ENCODE measurements around the gene ENDOU.

ENDOU gene

DNA sequence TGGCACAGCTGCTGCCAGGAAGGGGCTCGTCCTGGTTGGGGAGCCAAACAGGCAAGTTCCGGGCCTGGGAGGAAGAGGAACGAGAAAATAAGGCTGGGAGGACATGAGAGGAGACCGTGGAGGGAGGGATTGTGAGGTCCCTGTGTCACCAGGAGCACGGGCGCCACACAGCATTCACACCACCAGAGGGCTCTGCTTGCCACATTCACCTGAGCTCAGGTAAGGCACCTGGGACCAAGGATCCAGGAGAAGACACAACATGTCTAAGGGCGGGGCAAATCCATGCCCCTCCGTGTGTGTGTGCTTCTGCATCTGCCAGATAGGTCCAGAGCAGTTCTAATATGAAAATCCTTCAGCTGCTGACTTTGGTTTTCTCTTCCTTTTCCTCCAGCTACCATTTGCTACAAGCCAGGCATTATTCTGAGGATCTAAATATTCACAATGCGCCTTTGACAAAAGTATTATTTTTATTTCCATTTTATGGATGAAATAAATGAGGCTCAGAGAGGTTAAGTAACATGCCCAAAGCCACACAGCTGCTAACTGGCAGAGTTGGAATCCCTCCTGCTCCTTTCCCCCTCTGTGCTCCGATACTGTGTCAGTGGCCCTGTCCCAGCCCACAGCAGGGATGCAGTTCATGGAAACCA lies 18.8 kb upstream of the ENDOU start:
- DNase-seq (ENCODE audit: low read depth in 2 of 2): peak; percentile 55

DNA sequence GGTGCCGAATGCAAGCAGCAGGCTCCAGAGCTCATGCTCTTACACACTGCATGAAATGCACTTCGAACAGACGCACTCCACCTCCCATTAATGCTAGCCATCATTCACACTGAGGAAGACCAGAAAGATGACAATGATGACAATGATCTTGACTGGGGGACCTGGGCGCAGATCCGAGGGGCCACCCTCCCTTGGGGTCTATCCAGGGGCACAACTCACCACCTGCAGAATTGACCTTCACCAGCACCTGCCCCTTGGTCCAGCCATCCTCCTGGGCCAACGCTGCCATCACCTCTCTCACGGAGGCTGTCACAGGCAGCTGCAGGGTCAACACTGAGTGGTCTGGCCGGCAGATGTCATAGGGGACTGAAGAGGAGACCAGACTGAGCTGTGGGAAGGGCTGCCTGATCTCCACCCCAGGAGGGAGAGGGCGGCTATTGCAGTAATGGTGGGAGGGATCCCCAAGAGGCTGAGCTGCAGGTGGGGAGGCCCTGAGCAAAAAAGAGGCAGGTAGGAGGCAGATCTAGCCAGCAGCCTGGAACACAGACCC lies 18.1 kb upstream of the ENDOU start:
- DNase-seq (ENCODE audit: low read depth in 2 of 2): no peak

DNA sequence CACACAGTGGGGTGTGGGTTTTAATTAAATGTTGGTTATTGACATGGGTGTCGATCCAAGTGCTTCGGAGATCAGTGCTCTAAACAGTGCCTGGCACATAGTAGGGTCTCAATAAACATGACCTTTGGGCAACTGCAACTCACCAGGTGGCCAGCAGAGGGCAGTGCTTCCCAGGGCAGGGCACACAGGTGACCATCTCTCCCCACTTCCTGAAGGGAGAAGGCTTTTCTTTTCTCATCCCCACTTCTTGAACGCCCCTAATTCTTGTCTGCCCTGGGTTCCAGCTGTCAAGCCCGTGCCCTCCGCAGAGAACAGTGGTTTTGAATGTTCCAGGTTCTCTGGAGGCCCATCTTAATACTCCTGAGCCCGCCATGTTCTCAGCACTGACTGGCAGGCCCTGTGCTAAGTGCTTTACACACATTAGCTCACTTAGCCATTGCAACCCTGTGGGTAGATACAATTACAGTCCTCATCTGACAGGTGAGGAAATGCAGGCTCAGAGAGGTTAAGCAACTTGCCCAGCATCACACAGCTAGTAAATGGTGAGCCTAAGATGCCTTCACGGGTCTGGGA lies 17.0 kb upstream of the ENDOU start:
- DNase-seq (ENCODE audit: low read depth in 2 of 2): peak; percentile 73

DNA sequence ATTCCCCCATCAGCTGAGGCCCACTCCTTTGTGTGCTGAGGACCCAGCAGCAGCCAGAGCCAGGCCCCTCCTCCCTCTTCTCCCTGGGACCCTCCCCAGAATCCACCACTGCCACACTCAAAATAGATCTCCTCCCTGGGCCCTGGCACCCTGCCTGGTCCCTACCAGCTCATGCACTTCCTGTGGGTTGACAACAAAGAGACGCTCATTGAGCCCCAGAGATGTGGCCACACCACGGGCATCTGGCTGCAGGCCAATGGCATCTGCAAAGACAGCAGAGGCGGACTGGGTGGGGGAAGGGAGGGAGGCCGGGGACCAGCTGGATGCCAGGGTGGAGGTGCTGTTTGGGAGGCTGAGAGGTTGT lies 16.0 kb upstream of the ENDOU start:
- DNase-seq (ENCODE audit: low read depth in 2 of 2): peak; percentile 19 to 23

DNA sequence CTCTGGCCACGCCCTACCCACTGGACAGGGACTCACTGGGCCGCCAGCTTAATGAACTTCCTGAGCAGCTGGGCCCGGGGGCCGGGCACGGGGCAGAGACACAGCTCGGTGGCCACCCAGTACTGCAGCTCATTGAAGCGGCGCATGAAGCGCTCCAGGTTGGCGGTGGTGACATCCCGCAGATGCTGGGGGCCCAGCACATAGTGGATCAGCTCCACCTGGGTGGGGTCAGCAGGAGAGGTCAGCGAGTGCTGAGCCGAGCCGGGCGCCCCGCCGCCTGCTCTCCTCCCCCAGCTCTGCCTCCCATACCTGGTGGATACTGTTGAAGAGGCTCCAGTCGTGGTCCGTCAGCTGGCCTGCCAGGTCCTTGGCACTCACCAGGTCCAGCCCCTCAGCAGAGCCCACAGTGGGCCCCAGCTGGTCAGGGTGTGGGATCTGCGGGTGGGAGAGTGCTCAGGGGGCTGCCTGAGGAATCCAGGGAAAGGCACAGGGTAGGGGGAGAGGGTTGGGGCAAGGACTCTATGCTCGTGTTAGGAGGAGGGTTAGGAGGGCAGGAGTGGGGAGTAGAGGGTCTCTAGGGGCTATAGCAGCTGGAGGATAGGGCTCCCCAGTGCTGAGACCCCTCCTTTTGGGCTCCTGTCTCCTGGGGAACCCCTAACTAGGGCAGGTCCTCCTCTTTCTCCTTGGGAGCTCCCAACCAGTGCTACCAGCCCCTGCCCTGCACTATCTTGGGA lies 15.5 kb upstream of the ENDOU start:
- no peak for DNase-seq (ENCODE audit: low read depth in 2 of 2)

DNA sequence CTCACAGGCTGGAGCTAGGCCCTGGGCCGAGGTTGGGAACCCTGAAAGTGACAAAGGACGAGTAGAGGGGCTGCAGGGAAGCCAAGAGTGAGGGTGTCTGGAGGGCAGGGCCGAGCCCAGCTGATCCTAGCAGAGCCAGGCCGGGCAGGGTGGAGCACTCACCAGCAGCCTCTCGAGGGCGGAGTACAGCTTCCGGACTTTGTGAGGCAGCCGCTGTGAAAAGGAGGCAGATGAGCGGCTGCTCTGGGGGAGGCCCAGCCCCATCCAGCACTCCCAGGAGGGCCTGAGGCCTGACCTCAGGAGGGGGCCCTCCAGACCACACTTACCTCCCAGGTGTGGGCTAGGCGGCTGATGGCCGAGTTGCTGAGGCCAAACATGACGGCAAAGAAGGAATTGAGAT lies 14.7 kb upstream of the ENDOU start:
- no peak for DNase-seq (ENCODE audit: low read depth in 2 of 2)

DNA sequence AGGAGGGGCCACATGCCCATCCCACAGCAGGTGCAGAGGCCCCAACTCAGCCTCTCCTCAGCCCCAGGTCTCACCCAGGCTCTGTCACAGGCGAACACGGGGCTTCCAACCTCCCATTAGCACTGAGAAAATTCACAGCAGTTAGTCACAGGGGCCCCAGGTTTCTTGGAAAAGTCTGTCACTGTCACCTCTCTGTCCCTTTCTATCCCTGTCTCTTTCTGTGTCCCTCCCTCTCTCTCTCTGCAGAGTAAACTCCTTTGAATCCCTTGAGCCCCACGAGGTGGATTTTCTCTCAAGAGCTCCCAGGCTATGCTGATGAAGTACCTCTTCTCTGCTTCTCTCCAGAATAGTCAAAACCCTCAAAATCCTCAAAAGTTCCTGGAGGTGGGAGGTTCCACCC lies 14.0 kb upstream of the ENDOU start:
- no peak for DNase-seq (ENCODE audit: low read depth in 2 of 2)

DNA sequence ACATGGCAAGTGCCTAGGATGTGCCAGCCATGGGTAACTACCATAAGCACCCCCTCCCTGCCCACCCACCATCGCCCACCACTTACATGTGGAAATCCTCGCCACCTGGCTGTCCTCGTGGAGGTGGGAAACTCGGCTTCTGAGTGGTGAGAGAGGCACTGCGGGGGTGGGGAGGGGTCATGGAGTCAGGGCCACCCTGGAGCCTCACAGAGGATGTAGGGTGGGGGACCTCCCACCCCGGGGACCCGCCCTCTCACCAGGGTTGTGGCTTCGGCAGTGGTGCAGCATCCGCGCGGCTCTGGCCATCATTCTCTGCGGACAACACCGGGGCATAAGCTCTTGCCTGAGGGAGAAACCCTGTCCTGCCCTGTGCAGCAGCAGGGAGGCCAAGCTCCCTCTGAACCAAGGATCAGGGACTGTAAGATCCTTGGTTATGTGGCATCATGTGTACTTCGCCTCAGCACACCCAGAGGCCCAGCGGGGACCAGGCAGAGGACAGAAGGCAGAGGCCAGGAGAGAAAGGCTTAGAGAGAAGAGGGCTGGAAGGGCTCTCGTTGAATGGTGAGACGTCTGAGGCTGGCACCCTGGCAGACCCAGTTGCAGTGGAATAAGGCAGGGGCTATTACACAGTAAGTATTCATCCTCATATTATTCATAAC lies 12.8 kb upstream of the ENDOU start:
- DNase-seq (ENCODE audit: low read depth in 2 of 2): no peak

DNA sequence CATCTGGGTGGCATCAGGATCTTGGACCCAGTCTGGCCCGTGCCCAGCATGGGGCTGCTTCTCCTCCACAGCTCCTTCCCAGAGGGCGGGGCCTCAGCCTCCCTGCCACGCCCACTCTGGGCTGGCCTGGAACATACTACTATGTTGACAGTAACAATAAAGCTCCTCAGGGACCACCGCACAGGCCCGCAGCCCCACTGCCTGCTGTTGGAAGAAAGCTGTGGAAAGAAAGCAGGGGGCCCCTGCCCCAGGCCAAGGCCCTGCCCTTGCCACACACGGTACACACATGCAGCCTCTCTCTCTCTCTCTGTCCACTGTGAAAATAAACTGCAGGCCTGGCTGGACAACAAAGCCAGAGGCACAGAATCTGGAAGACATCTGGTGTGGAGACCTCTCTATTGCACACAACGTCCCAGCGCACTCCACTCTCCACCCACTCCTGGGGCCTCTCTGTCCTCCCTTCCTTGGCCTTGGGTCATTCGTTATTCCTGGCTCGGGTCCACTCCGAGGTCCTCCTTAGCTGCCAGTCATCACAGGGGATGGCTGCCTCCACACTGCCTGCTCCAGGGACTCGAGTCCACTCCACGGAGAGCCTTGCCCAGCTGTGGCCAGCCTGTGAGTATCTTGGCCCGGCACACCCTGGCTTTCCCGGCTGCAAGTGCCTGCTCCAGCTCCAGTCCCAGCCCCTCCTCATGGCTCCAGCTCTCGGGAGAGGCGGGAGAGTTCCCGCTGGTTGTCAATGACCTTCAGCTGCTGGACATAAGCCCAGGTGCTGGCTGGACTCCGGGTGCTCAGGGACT lies 11.8 kb upstream of the ENDOU start:
- no peak for DNase-seq (ENCODE audit: low read depth in 2 of 2)

DNA sequence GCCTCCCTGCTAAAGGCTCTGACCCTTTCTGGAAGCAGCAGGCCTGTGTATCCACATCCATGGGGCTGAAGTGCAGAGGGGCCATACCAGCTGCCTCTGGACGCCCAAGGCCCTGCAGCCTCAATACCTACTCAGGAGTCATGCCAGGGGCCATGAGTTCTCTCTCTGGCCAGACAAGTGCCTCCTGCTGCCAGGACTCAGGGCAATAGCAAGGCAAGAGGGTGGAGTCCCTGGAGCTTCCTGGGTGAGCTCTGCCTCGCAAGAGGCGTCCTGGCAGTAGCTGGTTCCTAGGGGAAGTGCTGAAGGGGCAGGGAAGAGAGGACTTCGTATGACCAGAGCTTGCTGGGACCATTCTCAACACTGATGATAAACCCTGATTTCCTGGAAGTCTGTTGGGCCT lies 10.9 kb upstream of the ENDOU start:
- DNase-seq (ENCODE audit: low read depth in 2 of 2): no peak

DNA sequence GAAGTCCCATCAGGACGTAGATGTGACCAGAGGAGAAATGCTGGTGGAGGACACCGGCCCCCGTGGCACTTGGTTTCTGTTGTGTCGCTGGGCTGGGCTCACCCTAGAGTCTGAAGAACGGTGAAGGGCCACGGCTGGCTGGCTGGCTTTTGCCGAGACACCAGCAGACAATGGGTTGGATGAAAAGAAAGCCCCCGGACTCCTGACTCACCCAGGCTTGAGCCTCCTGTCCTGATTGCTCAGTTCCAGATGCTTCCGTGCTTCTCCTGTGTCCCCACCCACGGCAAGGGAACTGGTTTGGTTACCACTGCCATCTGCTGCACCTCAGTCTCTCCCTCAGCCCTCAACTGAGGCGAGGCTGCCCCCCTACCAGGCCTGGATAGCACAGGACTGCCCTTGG lies 10.4 kb upstream of the ENDOU start:
- DNase-seq (ENCODE audit: low read depth in 2 of 2): no peak

DNA sequence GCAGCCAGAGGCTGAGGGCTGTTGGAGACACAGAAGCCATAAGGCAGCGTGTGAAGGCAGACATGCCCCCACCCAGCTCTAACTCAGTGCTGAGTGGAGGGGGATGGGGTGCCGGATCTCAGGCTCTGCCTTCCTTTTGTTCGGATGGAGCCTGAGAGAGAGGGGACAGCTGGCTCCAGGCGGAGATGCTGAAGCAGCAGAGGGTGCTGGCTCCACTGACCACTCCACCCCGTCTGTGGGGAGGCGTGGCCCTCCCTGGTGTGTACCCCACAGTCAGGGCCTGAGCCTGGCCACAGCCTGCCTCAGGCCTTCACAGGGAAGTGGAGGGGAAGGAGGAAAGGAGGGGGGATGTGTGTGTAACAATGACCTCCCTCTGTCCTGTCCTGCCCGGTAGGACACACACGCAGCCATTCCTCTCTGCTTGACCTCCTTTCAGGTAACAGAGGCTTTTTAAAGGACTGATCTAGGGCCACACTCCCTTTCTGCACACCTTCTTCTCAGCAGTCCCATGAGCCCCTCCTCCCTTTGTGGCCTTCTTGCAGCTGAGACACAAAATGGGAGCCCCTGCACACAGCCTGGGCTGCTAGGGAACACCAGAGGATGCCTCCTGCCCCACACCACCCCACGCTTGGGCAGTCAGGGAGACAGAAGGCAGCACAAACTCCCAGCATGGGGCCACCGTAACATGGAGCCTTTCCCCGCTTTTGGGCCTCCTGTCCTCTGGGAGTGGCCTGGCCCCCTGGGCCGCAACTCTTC lies 9.6 kb upstream of the ENDOU start:
- DNase-seq (ENCODE audit: low read depth in 2 of 2): no peak

DNA sequence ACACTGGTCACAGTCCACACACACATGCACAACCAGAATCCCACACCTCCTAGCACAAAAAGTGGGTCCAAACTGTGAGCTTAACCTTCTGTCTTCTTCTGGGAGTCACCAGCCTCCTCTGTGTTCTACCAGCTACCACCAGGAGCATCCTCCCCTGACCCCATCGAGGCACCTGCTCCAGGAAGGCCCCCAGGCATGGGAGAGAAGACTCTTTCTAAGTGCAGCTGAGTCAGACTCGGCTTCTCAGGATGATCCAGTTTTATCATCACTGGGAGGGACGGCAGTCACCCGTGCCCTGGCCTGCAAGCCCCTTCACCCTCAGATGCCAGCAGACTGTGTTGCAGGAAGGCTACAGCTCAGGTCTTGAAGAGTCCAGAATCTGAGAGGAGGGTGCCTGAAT lies 7.9 kb upstream of the ENDOU start:
- DNase-seq (ENCODE audit: low read depth in 2 of 2): no peak

DNA sequence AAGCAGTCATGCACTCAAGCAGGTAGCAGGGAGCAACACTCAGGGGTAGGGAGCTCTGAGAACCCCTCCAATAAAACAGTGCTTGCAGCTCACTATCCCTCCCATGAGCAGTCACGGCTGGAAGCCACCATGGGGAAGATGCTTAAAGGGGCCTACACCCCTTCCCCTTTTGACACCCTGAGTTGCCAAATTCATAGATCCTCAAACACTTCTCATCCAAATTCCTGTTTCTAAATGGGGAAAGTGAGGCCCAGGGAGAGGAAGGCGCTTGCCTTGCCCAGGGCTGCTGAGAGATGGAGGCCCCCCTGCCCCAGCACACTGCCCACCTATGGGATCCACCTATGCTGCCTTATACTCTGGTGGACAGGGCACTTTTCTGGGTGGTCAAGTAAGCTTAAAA lies 7.2 kb upstream of the ENDOU start:
- DNase-seq (ENCODE audit: low read depth in 2 of 2): no peak

DNA sequence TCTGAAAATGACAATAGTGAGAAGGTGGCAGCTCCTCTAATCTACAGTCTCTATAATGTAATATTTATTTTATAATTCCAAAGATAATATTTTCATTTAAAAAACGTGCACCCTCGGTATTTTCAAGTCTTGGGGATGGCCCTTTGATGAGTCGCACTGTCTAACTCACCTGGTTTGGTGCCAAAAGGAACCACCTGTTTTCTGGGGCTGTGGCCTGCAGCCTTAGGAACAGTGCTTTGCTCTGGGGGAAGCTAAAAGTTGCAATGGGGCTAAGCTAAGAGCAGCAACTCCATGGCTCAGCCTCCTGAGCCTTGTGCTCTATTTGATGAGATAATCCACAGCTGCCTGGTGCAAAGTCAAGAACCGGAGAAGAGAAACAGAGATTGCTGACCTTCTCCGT lies 6.4 kb upstream of the ENDOU start:
- DNase-seq (ENCODE audit: low read depth in 2 of 2): no peak

DNA sequence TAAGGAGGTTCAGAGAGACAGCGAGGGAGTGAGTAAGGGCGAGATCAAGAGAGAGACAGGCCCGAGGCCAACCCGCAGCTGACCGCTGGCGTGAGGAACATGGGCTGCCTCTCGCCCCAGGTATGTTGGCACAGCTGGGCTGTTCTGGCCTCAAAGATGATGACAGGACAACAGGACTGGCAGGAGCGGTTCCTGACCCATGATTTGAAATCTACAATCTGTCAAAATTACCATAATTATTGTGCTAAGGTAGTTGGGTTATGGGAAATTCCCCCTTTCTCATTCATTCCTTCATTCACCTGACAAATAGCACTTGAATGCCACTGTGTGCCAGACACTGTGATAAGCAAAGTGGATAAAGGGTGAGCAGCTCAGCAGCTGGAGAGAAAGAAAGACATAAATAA lies 5.1 kb upstream of the ENDOU start:
- no peak for DNase-seq (ENCODE audit: low read depth in 2 of 2)

DNA sequence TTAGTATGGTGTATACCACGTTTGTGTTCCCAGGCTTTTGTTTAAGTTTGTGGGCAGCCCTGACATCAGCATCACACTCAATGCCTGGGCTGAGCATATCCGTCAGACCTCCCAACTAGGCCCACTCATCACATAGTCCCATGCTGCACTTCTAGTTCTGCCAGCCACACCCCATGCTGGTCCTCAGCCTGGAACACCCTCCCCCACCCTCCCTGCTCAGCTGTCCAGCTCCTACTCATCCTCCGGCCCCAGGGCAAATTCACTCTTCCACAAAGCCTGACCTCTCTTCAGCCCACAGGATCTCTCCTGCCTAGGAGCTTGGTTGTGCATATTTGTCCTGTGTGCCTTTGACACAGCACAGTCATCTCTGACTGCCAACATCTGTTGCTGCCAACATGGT lies 3.9 kb upstream of the ENDOU start:
- DNase-seq (ENCODE audit: low read depth in 2 of 2): no peak

DNA sequence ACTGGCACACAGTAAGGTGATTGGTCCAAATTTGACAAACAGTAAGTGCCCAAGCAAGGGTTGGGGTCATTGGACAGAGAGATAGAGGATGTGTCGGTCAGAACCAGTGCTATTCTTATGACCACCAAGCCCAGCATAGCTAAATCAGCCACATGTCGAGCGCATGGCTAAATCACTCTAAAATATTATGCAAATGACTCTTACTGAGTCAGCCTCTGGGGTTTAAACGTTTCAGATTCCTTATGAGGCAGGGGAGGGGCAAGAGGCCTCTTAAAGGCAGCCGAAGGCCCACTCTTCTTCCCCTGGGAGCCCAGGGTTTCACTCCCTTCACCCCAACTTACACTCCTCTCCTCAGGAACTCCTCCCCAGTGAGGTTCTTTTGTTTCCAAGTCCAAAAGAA lies 603 bp upstream of the ENDOU start:
- DNase-seq (ENCODE audit: low read depth in 2 of 2): no peak

DNA sequence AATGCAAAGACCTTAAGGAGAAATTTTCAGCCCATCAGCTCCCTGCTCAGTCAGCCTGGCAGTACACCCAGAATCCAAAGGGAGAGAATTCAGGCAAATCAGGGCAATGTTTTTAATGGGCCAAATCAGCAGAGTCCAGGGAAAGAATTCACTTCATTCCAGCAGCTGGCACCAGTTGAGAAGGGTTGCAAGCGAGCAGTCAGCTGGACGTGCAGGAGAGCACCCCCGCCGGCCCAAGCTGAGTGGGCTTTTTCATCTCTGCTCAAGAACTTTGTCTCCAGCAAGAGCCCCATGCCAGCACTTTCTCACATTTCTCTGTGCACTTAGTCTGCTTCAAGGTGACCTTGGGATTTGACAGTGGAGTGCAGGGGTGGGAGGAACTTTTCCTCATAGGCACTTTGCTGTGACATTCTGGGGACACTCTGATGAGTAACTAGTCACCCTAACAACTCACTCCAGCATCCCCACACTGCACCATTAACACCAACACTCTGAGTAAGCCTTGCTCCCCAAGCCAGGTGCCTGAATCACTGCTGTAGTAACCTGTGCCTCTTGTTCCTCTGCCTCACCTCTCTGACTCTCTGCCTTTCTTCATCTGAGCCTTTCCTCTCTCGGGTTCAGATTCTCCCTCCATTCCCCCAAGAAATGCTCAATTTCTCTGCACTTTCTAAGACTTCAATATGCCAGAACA lies 2.2 kb downstream of the ENDOU start:
- no peak for DNase-seq (ENCODE audit: low read depth in 2 of 2)

DNA sequence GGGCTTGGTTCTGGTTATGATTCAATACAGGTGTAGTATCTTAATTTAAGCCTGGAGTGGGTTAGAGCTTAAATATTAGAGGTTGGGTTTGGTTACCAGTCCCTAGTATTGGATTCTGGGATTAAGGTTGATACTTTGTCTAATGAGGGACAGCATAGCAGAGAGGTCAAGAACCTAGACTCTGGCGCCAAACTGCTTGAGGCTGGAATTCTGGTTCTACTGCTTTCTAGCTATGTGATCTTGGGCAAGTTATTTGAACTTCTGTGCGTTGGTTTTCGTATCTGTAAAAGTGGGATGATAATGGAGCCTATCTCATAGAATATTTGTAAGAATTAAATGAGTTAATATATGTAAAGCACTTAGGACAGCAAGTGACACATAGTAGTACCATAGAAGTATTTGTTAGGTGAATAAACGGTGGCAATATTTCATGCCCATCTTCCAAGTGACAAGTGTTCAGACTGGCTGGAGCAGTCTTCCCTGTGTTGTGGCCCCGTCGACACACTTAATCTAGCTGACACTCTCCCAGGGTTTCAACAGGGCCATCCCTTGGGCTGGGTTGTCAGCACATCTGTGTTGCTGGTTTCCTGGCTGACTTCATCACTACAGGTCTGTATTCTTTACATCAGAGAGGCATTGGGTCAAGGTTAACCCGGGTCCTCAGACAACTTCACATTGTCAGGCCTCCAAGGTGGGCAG lies 3.0 kb downstream of the ENDOU start:
- no peak for DNase-seq (ENCODE audit: low read depth in 2 of 2)

Measured in stimulated activated CD4-positive, alpha-beta T cell treated with anti-CD3 and anti-CD28 coated beads, Interleukin-1b, Interleukin-23, amount 100 ng/mL, for 4 hours (primary cell).